NOMO-1 treated with dmso at 0.1 percent for 144 hours (cell line): ENCODE data around the gene SCNN1G.
"Not testable (repeated sequence)": the region's sequence is repeated elsewhere in the genome, so short reads cannot be mapped to it uniquely, and the experiment has no call there.

Source experiments
- DNase-seq: peaks from one replicate; lab custom pipeline; 2025; ENCODE audit not compliant: unreplicated experiment; lab: John Stamatoyannopoulos, UW

SCNN1G gene

DNA sequence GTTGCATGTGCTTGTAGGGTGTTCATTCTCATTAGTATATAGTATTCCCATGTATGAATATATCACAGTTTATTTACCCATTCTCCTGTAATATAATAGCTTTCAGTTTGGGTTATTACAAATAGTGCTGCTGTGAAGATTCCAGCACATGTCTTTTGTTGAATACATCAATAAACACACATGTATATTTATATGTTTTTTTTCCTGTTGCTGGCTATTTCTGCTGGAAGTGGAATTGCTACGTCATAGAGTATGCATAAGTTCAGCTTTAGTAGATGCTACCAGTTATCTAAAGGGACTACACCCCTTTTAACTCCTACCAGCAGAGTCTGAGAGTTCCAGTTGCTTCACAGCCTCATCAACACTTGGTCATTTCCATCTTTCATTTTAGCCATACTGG lies 67.3 kb downstream of the SCNN1G start:
- no peak for DNase-seq

GRCh38 chr16:23252310-23252709 lies 69.8 kb downstream of the SCNN1G start:
- DNase-seq: peak; percentile 12

DNA sequence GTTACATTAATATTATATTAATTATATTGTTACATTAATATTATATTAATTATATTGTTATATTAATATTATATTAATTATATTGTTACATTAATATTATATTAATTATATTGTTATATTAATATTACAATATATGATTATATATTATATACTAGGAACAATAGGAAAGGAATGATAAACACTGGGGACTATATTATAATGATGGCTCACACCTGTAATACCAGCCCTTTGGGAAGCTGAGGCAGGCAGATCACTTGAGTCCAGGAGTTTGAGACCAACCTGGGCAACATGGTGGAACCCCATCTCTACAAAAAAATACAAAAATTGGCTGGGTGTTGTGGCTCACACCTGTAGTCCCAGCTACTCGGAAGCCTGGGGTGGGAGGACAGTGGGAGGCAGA lies 71.1 kb downstream of the SCNN1G start:
- not testable (repeated sequence) for DNase-seq

GRCh38 chr16:23254338-23254737 lies 71.8 kb downstream of the SCNN1G start:
- no peak for DNase-seq

DNA sequence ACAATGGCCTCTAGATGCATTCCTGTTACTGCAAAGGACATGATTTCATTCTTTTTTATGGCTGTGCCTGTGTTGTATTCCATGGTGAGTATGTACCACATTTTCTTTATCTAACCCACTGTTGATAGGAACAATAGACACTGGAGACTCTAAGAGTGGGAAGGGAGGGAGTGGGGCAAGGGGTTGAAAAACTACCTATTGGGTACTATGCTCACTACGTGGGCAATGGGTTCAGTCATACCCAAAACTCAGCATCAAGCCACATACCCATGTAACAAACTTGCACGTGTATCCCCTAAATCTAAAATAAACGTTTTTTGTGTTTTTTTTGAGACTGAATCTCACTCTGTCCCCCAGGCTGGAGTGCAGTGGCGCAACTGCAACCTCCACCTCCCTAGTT lies 72.5 kb downstream of the SCNN1G start:
- no peak for DNase-seq

GRCh38 chr16:23256440-23256839 lies 73.9 kb downstream of the SCNN1G start:
- no peak for DNase-seq

GRCh38 chr16:23257682-23258081 lies 75.1 kb downstream of the SCNN1G start:
- no peak for DNase-seq

DNA sequence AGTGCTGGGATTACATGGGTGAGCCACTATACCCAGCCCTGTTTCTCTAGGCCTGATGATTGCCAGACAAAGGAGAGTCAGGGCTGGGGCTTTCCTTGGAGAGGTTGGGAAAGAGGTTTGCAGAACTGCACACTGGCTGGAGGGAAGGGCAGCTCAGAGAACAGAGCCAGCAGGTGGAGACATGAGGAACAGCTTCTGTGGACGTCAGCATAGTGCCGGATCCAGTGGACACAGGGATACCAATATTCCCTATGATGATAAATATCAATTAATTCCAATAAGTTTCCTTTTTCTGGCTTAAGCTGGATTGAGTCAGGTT lies 76.3 kb downstream of the SCNN1G start:
- no peak for DNase-seq
